HG02840 (cell line): Measurements from ENCODE around the gene DHRS7B.

ENCODE experiments used
- ATAC-seq: cut with Tn5 transposase; IDR thresholded peaks from one replicate; pipeline ENCODE4 v1.9.1; 2021; ENCODE audit warnings: mild to moderate bottlenecking, moderate library complexity, moderate number of reproducible peaks; ENCODE audit not compliant: unreplicated experiment, low FRiP score

The DHRS7B gene

DNA sequence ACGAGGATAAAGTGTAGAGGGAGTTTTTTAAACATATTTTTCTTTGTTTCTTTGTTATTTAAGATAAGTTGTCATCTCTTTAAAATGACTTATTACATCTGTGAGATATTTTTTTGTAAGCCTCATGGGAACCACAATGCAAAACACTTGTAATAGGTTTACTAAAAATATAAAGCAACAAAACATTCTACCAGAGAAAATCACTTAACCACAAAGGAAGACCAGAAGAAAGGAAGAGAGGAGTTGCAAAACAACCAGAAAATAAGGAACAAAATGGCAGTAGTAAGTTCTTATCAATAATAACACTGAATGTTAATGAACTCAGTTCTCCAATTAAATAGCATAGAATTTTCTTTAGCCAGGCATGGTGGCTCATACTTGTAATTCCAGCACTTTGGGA is 22.9 kb downstream of the DHRS7B start:
- ATAC-seq: no peak

GRCh38 chr17:21152731-21153130 is 26.0 kb downstream of the DHRS7B start:
- ATAC-seq: no peak

DNA sequence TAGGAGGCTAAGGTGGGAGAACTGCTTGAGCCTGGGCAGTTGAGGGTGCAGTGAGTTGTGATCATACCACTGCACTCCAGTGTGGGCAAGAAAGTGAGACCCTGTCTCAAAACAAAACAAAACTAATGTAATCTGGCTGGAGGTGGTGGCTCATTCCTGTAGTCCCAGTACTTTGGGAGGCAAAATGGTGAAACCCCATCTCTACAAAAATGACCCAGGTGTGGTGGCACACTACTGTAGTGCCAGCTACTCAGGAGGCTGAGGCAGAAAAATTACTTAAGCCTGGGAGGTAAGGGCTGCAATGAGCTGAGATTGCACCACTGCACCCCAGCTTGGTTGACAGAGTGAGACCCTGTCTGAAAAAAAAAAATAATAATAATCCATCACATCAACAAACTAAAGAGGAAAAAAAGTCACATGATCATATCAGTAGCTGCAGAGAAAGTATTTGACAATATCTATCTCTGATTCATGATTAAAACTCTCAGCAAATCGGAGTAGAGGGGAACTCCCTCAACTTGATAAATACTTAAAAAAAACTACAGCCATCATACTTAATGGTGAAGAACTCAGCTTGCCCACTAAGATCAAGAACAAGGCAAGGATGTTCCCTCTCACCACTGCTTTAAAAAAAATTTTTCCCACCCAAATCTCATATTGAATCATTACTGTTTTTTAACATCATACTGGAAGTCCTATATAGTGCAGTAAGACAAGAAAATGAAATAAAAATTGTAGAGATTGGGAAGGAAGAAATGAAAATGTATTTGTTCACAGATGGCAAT is 31.0 kb downstream of the DHRS7B start:
- ATAC-seq: no peak

DNA sequence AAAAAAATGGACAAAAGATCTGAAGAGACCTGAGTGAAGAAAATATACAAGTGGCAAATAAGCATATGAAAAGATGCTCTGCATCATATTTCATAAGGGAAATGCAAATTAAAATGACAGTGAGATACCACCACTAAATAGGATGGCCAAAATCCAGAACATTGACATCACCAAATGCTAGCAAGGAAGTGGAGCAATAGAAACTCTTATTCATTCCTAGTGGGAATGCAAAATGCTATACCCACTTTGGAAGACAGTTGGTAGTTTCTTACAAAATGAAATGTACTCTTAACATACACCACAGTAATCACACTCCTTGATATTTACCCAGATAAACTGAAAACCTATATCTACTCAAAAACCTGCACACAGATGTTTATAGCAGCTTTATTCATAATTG is 33.6 kb downstream of the DHRS7B start:
- ATAC-seq: no peak

GRCh38 chr17:21161498-21162393 is 35.0 kb downstream of the DHRS7B start:
- ATAC-seq: no peak

DNA sequence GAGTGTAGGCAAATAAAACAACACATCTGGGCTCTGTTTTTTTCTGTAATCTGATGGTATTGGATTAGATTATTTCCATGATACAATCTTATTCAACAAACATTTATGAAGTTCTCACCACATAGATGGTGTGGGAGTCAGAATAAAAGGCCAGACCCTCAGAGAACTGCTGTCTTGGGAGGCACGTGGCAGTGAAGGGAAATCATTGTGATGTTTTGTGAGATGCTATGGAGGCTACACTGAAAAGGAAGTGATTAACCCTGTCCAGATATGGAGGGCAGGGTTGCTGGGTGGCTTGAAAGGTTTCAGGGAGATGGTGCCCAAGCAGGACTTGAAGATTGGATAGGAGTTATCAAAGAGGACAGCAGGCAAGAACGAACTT is 35.6 kb downstream of the DHRS7B start:
- ATAC-seq: no peak

- no peak for ATAC-seq
Observed at GRCh38 chr17:21163101-21163500, 36.3 kb downstream of the DHRS7B start.

DNA sequence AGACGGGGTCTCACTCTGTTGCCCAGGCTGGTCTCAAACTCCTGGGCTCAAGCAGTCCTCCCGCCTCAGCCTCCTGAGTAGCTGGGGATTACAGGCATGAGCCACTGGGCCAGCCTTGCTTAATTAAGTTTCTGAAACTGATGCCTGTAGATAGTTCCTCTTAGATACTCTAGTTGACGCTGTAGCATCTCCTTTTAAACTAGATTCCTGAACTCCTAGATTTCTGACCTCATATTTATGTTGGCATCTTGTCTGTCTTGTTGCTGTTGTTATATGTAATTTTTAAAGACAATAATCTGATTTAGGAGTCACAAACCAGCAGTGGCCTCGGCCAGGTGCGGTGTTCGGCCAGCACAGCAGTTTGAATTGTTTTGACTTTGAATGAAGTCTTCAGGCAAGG is 37.5 kb downstream of the DHRS7B start:
- no peak for ATAC-seq

- ATAC-seq: no peak
Observed at GRCh38 chr17:21164620-21165019, 37.9 kb downstream of the DHRS7B start.

DNA sequence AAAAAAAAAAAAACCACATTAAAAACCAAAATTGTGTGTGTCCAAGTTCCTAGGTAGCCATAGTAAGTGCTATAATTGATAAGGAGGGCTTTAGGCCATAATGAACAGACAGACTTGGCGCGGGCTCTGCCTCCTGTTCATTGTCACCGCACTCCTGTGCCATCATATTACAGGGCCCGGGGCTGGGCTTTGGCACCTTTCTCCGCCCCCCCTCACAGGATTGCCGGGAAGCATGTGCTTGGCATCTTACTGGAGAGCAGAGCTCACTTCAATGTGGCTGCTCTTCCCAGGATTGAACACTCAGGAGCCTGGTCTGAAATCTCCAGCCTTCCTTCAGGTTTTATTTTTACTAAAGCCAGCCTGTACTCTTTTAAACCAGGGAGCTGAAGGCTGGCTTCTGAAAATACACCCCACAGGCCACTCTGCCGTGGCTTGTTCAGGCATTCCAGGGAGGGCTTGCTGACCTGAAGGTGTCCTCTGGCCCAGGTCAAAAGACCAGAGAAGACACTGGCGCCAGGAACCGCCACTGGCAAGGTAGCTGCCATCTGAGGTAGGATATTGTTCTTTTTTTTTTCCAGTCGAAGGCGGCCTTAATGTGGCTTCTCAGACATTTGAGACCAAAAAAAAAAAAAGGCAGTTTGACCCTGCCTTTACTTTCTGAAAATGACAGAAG is 39.3 kb downstream of the DHRS7B start:
- ATAC-seq: no peak

GRCh38 chr17:21166595-21167210 is 39.9 kb downstream of the DHRS7B start:
- ATAC-seq: no peak

- ATAC-seq: no peak
Observed at GRCh38 chr17:21167303-21167702, 40.5 kb downstream of the DHRS7B start.

GRCh38 chr17:21168555-21168865 is 41.7 kb downstream of the DHRS7B start:
- no peak for ATAC-seq

DNA sequence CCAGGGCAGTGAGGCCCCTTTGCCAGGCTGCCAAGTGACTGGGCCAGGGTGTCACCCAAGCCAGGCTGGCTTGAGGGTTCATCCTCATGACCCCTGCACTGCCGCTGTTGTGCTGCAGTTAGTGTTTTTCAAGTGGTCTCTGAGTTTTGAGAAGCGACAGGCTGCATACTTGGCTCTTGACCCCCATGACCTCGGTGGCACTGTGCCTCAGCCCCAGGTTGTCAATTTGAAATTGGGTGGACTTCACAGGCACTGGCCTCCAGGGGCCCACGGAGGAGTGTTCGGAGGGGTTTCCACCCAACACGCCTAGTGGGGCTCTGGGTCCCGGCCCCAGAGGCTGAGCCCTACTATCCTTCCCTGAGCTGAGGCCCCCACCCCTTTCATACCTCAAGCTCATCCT is 42.7 kb downstream of the DHRS7B start:
- no peak for ATAC-seq

- ATAC-seq: no peak
Observed at GRCh38 chr17:21170809-21171208, 44.0 kb downstream of the DHRS7B start.

DNA sequence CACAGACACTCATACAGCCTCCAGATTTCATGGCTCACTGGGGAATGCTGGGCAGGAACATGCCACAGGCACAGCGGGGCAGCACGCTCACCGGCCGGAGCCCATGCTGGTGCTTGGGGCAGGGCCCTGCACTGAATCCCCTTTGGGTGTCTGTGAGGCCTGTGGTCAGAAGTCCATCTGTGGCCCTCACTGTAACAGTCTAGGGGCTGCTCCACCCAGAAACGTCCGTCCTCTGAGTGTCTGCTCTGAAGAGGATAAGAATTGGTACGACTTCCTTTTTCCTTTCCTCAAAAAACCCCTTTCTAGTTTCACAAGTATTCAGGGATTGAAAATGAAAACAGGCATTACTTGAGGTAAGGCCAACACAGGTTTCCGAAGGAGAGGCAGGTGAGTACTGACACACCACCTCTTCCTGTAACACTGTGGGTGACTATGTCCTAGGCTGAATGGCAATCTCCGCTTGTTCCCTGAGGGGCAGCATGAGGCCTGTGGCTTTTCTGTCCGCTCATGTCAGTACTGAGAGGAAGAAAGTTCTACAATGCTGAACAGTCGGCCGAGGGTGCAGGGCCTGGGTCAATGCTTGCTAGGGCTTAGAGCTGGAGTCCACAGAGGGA is 44.7 kb downstream of the DHRS7B start:
- ATAC-seq: no peak

GRCh38 chr17:21171970-21172510 is 45.3 kb downstream of the DHRS7B start:
- ATAC-seq: no peak

DNA sequence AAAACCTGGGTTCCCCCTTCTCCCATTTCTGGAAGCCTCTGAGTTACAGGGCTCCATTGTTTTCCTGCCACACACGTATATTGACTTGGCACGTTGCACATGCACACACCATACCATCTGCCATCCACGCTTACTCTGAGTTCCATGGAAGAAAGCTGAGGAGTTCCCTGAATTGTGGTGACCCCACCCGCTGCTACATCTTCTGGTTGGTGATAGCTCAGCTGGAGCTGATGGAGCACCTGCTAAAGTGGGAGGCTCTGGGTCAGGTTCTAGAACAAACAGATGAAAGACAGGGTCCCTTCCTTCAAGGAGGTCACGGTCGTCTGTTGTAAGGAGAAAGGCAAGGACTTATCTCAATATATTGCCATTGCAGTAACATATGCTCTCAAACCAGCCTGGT is 46.1 kb downstream of the DHRS7B start:
- no peak for ATAC-seq

DNA sequence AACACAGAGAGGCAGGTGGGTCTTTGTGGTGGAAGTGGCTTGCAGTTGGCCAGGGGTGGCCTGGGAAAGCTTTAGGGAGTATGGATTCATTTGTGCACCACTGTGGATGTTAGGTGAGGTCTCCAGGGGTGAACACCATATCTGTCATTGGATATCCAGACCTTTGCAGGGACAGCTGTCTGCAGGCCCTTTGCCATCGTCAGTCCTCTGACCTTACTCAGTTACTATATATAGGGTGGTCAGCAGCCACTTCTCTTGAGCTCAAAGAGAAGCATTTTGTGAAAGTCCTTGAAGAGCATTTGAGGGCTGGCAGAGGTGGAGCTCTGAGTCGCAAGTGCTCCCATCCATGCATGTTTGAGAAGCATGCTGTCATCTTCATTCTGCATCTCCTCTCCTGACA is 46.8 kb downstream of the DHRS7B start:
- ATAC-seq: no peak

DNA sequence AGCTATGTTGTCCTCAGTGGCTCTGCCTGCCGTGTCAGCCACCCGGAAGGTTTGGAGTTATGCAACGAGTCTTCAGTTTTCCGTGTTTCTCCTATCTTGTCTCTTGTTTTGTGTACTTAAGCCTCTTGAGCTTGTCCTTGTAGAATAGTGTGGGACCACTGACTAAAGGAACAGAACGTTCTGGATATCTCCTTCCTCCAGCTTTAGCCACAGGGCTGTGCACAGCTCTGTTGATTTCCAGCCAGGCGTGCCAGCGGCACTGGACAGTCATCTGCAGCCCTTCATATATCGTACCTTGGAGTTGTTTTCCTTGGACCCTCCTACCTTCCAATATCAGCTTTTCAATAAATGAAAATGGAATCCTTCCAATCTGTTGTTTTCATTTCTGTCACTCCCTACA is 47.4 kb downstream of the DHRS7B start:
- no peak for ATAC-seq
